HepG2 (cell line): ENCODE measurements around the gene C11orf54. TPM values are rescaled to one million over a fixed set of nuclear protein-coding genes. Genes with fewer than 3 reads are reported as not detected.

ENCODE experiments used
- HCFC1 ChIP-seq: fragments of 150-350 bp; IDR thresholded peaks from 2 replicates; pipeline ENCODE4 v1.6.1; 2014; ENCODE audit warnings: low read depth, low read length
- HNF4G ChIP-seq, 2 experiments: sonication (generic) in 1 of 2; formaldehyde crosslinking in 1 of 2; IDR thresholded peaks; 2 replicates each; pipeline versions ENCODE4 v1.4.0 to v1.6.1; 2011 to 2020; ENCODE audit warnings: borderline replicate concordance in 2 of 2, low read depth in 2 of 2, mild to moderate bottlenecking in 2 of 2, low read length in 1 of 2, missing genetic modification reagents in 1 of 2, moderate library complexity in 1 of 2
- NR2F2 ChIP-seq: IDR thresholded peaks from 2 replicates; pipeline ENCODE4 v1.6.1; 2012; ENCODE audit warnings: low read depth, inconsistent platforms, borderline replicate concordance
- PPARG ChIP-seq: conservative IDR thresholded peaks from 2 replicates; pipeline ENCODE4 v1.6.1; 2016; ENCODE audit warnings: missing biosample characterization, missing genetic modification reagents
- RBFOX2 ChIP-seq: fragments of 200-400 bp; formaldehyde crosslinking; IDR thresholded peaks from 2 replicates; pipeline ENCODE4 v1.6.1; 2017; ENCODE audit warnings: low read depth, mild to moderate bottlenecking, low read length
- SNRNP70 ChIP-seq: fragments of 200-400 bp; formaldehyde crosslinking; IDR thresholded peaks from 2 replicates; pipeline ENCODE4 v1.6.1; 2017; ENCODE audit warnings: mild to moderate bottlenecking, low read depth, low read length, moderate library complexity
- U2AF1 ChIP-seq: fragments of 200-400 bp; formaldehyde crosslinking; optimal IDR thresholded peaks from 2 replicates; pipeline ENCODE3; 2017; ENCODE audit warnings: mild to moderate bottlenecking, low read depth, low read length
- ZNF124 ChIP-seq: sonication (generic); formaldehyde crosslinking; IDR thresholded peaks from 2 replicates; pipeline ENCODE4 v1.4.0; 2020; ENCODE audit warnings: missing genetic modification reagents
- ZNF296 ChIP-seq: sonication (generic); formaldehyde crosslinking; conservative IDR thresholded peaks from 2 replicates; pipeline ENCODE4 v1.5.0; 2020; ENCODE audit warnings: mild to moderate bottlenecking, missing genetic modification reagents
- ZNF460 ChIP-seq: sonication (generic); formaldehyde crosslinking; IDR thresholded peaks from 2 replicates; pipeline ENCODE4 v1.5.1; 2020; ENCODE audit warnings: missing genetic modification reagents, mild to moderate bottlenecking, borderline replicate concordance
- ZNF776 ChIP-seq: sonication (generic); formaldehyde crosslinking; IDR thresholded peaks from 2 replicates; pipeline ENCODE4 v1.4.0; 2020; ENCODE audit warnings: mild to moderate bottlenecking, missing genetic modification reagents
- polyA plus RNA-seq, 8 experiments: library from polyadenylated mRNA; depleted of rRNA in 3 of 8; stranded (reverse) in 7 of 8; unstranded in 1 of 8; fragments of >200 nt; fragmentation: Illumina TruSeq in 4 of 8; extraction: Trizol in 4 of 8; gene quantifications; 2 replicates each; pipeline versions ENCODE4 v1.2.1 to v1.2.3, GENCODE V29; 2011 to 2016; ENCODE audit warnings: low read depth in 4 of 8, missing spikeins in 1 of 8, mixed read lengths in 1 of 8; ENCODE audit not compliant: insufficient read depth in 1 of 8
- total RNA-seq, 5 experiments: library from RNA; depleted of rRNA; stranded (reverse); fragments of >200 nt; fragmentation: Illumina TruSeq; extraction: Trizol; gene quantifications; 2 replicates each; pipeline ENCODE4 v1.2.3, GENCODE V29; 2016; ENCODE audit warnings: low read depth in 1 of 5
- TF ChIP-seq, protein P1 (sequence below): sonication (generic); formaldehyde crosslinking; IDR thresholded peaks from 2 replicates; pipeline ENCODE4 v1.4.0; 2020; ENCODE audit warnings: missing genetic modification reagents, borderline replicate concordance
- TF ChIP-seq, protein P2 (sequence below): sonication (generic); formaldehyde crosslinking; IDR thresholded peaks from 2 replicates; pipeline ENCODE4 v1.4.0; 2020; ENCODE audit warnings: missing genetic modification reagents, mild to moderate bottlenecking, borderline replicate concordance
- TF ChIP-seq, protein P3 (sequence below): sonication (generic); formaldehyde crosslinking; IDR thresholded peaks from 2 replicates; pipeline ENCODE4 v1.4.0; 2020; ENCODE audit warnings: mild to moderate bottlenecking, missing genetic modification reagents
- TF ChIP-seq, protein P4 (sequence below): IDR thresholded peaks from 2 replicates; pipeline ENCODE4 v1.6.1; 2016; ENCODE audit warnings: low read depth, borderline replicate concordance
- TF ChIP-seq, protein P5 (sequence below): sonication (generic); formaldehyde crosslinking; IDR thresholded peaks from 2 replicates; pipeline ENCODE4 v1.8.0; 2022; ENCODE audit warnings: missing genetic modification reagents, low read depth, mild to moderate bottlenecking, borderline replicate concordance
- TF ChIP-seq, protein P6 (sequence below): IDR thresholded peaks from 2 replicates; pipeline ENCODE4 v1.6.1; 2018; ENCODE audit warnings: missing genetic modification reagents, mild to moderate bottlenecking, missing compliant biosample characterization
- TF ChIP-seq, protein P7 (sequence below): sonication (generic); formaldehyde crosslinking; IDR thresholded peaks from 2 replicates; pipeline ENCODE4 v1.8.0; 2022; ENCODE audit warnings: missing genetic modification reagents, mild to moderate bottlenecking, inconsistent platforms, borderline replicate concordance

Gene C11orf54
- total and polyA plus RNA-seq, 2 of the 13 experiments (the other 11 are each of a cell fraction or from before 2014, with no cell fraction given): 42.7 to 50.1 TPM

DNA sequence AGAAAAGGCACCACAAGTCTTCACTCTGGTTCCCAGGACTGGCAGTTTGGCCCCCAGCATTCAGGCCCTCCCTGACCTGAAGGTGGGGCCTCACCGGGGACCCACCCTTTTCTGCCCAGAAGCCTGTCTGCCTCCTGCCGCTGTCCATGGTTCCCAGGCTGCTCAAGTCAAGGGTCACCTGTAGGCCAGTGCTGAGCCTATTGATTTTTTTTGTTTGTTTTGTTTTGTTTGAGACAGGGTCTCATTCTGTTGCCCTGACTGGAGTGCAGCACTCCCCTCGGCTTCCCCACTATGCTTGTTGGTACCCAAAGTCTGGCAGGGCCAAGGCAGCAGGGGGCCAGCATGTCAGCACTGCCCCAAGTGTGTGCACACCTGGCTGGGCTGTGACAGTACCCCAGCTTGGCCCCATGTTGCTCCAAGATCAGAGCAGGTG lies 31.6 kb downstream of the C11orf54 start (continued):
- TF ChIP-seq, protein P1, sequence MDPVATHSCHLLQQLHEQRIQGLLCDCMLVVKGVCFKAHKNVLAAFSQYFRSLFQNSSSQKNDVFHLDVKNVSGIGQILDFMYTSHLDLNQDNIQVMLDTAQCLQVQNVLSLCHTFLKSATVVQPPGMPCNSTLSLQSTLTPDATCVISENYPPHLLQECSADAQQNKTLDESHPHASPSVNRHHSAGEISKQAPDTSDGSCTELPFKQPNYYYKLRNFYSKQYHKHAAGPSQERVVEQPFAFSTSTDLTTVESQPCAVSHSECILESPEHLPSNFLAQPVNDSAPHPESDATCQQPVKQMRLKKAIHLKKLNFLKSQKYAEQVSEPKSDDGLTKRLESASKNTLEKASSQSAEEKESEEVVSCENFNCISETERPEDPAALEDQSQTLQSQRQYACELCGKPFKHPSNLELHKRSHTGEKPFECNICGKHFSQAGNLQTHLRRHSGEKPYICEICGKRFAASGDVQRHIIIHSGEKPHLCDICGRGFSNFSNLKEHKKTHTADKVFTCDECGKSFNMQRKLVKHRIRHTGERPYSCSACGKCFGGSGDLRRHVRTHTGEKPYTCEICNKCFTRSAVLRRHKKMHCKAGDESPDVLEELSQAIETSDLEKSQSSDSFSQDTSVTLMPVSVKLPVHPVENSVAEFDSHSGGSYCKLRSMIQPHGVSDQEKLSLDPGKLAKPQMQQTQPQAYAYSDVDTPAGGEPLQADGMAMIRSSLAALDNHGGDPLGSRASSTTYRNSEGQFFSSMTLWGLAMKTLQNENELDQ (CRISPR knock-in tag): peak; percentile 89; the same call in 1 of the 2 replicates
- TF ChIP-seq, protein P2, sequence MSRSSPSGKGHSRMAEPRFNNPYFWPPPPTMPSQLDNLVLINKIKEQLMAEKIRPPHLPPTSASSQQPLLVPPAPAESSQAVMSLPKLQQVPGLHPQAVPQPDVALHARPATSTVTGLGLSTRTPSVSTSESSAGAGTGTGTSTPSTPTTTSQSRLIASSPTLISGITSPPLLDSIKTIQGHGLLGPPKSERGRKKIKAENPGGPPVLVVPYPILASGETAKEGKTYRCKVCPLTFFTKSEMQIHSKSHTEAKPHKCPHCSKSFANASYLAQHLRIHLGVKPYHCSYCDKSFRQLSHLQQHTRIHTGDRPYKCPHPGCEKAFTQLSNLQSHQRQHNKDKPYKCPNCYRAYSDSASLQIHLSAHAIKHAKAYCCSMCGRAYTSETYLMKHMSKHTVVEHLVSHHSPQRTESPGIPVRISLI (CRISPR knock-in tag): peak; percentile 55; the same call in 1 of the 2 replicates
- TF ChIP-seq PPARG (CRISPR knock-in tag) (peak; percentile 71), HNF4G (IDR thresholded peaks at IDR 0.05; ENCODE audit: borderline replicate concordance, low read depth, low read length) (0 out of 2 replicates have a peak, but pooled peaks have one; percentile 39), HNF4G (CRISPR knock-in tag; IDR thresholded peaks at IDR 0.05; ENCODE audit: borderline replicate concordance, low read depth) (no peak), ZNF296 (CRISPR knock-in tag) (no peak), SNRNP70 (no peak), ZNF460 (CRISPR knock-in tag) (peak; percentile 31; the same call in 1 of the 2 replicates), HCFC1 (no peak), RBFOX2 (no peak), ZNF124 (peak; percentile 86), U2AF1 (no peak), NR2F2 (peak; percentile 81; the same call in 1 of the 2 replicates), ZNF776 (CRISPR knock-in tag) (no peak)
- TF ChIP-seq, protein P3, sequence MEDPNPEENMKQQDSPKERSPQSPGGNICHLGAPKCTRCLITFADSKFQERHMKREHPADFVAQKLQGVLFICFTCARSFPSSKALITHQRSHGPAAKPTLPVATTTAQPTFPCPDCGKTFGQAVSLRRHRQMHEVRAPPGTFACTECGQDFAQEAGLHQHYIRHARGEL (CRISPR knock-in tag): peak; percentile 81; the same call in 1 of the 2 replicates
- TF ChIP-seq, protein P4, sequence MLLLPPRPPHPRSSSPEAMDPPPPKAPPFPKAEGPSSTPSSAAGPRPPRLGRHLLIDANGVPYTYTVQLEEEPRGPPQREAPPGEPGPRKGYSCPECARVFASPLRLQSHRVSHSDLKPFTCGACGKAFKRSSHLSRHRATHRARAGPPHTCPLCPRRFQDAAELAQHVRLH: no peak; the same call in 1 of the 2 replicates
- TF ChIP-seq, protein P5, sequence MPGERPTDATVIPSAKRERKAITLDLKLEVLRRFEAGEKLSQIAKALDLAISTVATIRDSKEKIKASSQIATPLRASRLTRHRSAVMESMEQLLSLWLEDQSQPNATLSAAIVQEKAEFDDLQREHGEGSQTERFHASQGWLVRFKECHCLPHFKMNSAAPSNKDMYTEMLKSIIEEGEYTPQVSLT (CRISPR knock-in tag): no peak
- TF ChIP-seq, protein P6, sequence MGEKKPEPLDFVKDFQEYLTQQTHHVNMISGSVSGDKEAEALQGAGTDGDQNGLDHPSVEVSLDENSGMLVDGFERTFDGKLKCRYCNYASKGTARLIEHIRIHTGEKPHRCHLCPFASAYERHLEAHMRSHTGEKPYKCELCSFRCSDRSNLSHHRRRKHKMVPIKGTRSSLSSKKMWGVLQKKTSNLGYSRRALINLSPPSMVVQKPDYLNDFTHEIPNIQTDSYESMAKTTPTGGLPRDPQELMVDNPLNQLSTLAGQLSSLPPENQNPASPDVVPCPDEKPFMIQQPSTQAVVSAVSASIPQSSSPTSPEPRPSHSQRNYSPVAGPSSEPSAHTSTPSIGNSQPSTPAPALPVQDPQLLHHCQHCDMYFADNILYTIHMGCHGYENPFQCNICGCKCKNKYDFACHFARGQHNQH (CRISPR knock-in tag): 0 out of 2 replicates have a peak, but pooled peaks have one; percentile 46
- TF ChIP-seq, protein P7, sequence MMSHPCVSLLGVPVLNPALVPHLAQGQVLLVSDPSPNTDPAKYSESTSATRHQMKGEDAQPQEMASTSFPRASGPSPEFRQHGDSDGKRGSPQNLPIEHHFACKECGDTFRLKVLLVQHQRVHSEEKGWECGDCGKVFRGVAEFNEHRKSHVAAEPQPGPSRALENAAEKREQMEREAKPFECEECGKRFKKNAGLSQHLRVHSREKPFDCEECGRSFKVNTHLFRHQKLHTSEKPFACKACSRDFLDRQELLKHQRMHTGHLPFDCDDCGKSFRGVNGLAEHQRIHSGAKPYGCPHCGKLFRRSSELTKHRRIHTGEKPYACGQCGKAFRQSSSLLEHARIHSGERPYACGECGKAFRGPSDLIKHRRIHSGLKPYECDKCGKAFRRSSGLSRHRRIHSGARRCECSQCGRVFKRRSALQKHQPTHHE (CRISPR knock-in tag): no peak
